ENCODE data around the gene BUD23. TPM values are rescaled to one million over a fixed set of nuclear protein-coding genes. Genes with fewer than 3 reads are reported as not detected.

Gene BUD23
- total RNA-seq, 6 experiments from 2014 or later, result 70.1 to 91.4 (median 83.4) TPM

DNA sequence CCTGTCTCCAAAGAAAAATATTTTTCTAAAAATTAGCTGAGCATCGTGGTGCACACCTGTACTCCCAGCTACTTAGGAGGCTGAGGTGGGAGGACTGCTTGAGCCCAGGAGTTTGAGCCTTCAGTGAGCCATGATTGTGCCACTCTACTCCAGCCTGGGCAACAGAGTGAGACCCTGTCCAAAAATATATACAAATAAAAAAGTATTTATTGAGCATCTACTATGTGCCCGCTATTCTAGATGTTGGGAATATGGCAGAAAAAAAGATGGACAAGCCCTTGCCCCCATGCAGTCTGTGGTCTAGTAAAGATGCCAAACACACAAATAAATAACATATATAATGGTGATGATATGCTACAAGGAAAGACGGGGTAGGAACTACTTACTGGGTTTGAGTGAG, 40.4 kb downstream of the BUD23 start:
- H3K4me1 Mint-ChIP-seq (ENCODE audit: low read depth), result peaks cover 16% of the 10 kb centered on the region
- no peaks in the 10 kb centered on the region for H3K9me3 Mint-ChIP-seq
- no peaks in the 10 kb centered on the region for H3K36me3 Mint-ChIP-seq (ENCODE audit: low read depth)
- H3K4me3 Mint-ChIP-seq, result no peak overlapping the region
- H3K27ac Mint-ChIP-seq, result no peak overlapping the region
- H3K27me3 Mint-ChIP-seq (ENCODE audit: insufficient read depth), result no peaks in the 10 kb centered on the region
- DNase-seq, result no peak
- TF ChIP-seq, protein P1, sequence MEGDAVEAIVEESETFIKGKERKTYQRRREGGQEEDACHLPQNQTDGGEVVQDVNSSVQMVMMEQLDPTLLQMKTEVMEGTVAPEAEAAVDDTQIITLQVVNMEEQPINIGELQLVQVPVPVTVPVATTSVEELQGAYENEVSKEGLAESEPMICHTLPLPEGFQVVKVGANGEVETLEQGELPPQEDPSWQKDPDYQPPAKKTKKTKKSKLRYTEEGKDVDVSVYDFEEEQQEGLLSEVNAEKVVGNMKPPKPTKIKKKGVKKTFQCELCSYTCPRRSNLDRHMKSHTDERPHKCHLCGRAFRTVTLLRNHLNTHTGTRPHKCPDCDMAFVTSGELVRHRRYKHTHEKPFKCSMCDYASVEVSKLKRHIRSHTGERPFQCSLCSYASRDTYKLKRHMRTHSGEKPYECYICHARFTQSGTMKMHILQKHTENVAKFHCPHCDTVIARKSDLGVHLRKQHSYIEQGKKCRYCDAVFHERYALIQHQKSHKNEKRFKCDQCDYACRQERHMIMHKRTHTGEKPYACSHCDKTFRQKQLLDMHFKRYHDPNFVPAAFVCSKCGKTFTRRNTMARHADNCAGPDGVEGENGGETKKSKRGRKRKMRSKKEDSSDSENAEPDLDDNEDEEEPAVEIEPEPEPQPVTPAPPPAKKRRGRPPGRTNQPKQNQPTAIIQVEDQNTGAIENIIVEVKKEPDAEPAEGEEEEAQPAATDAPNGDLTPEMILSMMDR (IDR thresholded peaks at IDR 0.05), result no peak

DNA sequence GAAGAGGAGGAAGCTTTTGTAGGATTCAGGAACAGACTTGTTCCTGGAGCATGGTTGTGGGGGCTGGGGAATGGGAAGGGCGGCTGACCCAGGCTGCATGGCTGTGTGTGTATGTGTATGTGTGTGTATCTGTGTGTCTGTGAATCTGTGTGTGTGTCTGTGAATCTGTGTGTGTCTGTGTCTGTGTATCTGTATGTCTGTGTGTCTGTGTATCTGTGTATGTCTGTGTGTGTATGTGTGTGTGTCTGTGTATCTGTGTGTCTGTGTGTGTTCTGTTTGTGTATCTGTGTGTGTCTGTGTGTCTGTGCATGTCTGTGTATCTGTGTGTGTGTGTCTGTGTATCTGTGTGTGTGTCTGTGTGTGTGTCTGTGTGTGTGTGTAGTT, 42.7 kb downstream of the BUD23 start:
- Mint-ChIP-seq H3K4me1 (ENCODE audit: low read depth) (peaks cover 11% of the 10 kb centered on the region; the same call in 1 of the 2 replicates), H3K27ac (no peak overlapping the region), H3K27me3 (ENCODE audit: insufficient read depth) (no peaks in the 10 kb centered on the region), H3K4me3 (no peak overlapping the region), H3K9me3 (no peaks in the 10 kb centered on the region), H3K36me3 (ENCODE audit: low read depth) (no peaks in the 10 kb centered on the region)
- TF ChIP-seq, protein P1 (IDR thresholded peaks at IDR 0.05), result peak; percentile 46
- DNase-seq, result no peak

DNA sequence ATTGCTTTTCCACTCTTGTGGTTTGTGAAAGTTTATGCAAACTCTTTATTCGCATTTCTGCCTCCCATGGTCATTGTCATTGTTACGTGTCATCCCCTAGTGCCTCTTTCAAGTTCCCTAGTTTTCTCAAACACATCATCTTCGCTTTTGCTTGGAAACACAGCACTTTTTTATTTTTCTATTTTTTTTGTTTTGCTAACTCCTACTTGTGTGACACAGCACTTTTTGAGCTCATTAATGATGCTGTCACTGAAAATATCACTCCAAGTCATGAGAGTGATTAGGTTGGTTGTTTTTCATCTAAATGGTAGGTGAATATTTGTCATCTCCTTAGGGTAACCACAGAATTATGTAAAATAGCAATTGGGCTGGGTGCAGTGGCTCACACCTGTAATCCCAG, 44.6 kb downstream of the BUD23 start:
- H3K27me3 Mint-ChIP-seq (ENCODE audit: insufficient read depth), result no peaks in the 10 kb centered on the region; the same call in 1 of the 2 replicates
- peaks cover 11% of the 10 kb centered on the region; the same call in 1 of the 2 replicates for H3K4me1 Mint-ChIP-seq (ENCODE audit: low read depth)
- H3K4me3 Mint-ChIP-seq, result no peak overlapping the region
- no peaks in the 10 kb centered on the region for H3K9me3 Mint-ChIP-seq
- DNase-seq, result no peak
- H3K36me3 Mint-ChIP-seq (ENCODE audit: low read depth), result no peaks in the 10 kb centered on the region
- TF ChIP-seq, protein P1 (IDR thresholded peaks at IDR 0.05), result no peak
- no peak overlapping the region for H3K27ac Mint-ChIP-seq

DNA sequence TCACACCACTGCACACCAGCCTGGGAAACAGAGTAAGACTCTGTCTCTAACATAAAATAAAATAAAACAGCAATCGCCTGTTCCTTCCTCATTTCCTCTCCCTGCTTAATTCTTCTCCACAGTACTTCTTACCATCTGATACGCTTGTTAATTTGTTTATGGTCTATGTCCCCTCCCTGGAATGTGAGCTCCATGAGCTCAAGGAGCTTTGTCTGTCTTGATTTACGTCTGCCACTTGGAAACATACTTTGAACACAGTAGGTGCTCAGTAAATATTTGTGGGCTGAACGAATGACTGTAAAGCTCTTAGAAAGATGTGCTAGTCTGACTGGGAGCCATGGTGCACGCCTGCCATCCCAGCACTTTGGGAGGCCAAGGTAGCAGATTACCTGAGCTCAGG, 45.2 kb downstream of the BUD23 start:
- H3K4me1 Mint-ChIP-seq (ENCODE audit: low read depth), result peaks cover 11% of the 10 kb centered on the region; the same call in 1 of the 2 replicates
- no peaks in the 10 kb centered on the region for H3K36me3 Mint-ChIP-seq (ENCODE audit: low read depth)
- no peaks in the 10 kb centered on the region; the same call in 1 of the 2 replicates for H3K27me3 Mint-ChIP-seq (ENCODE audit: insufficient read depth)
- H3K9me3 Mint-ChIP-seq, result no peaks in the 10 kb centered on the region
- H3K4me3 Mint-ChIP-seq, result no peak overlapping the region
- TF ChIP-seq, protein P1 (IDR thresholded peaks at IDR 0.05), result no peak
- no peak overlapping the region for H3K27ac Mint-ChIP-seq
- no peak for DNase-seq

DNA sequence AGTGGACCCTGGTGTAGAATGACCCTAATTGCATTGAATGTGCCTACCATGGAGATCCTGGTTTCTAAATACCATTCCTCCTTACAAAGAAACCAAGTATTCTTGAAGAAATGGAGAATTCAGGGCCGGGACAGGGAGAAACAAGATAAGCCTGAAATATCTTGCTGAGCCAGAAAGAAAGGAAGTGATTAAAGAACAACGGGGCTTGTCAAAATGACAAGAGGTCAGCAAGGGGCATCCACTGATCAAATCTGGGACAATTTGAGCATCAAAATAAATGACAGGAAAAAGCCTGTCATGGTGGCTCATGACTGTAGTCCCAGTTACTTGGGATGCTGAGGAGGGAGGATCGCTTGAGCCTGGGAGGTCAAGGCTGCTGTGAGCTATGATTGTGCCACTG, 47.1 kb downstream of the BUD23 start:
- no peak for DNase-seq
- Mint-ChIP-seq H3K27ac (no peak overlapping the region), H3K36me3 (ENCODE audit: low read depth) (no peaks in the 10 kb centered on the region), H3K4me3 (no peak overlapping the region), H3K9me3 (peaks cover 4% of the 10 kb centered on the region; the same call in 1 of the 2 replicates), H3K27me3 (ENCODE audit: insufficient read depth) (peaks cover 2% of the 10 kb centered on the region), H3K4me1 (ENCODE audit: low read depth) (peaks cover 19% of the 10 kb centered on the region; the same call in 1 of the 2 replicates)
- TF ChIP-seq, protein P1 (IDR thresholded peaks at IDR 0.05), result no peak

- H3K27me3 Mint-ChIP-seq (ENCODE audit: insufficient read depth), result peaks cover 2% of the 10 kb centered on the region
- H3K27ac Mint-ChIP-seq, result no peak overlapping the region
- TF ChIP-seq, protein P1 (IDR thresholded peaks at IDR 0.05), result no peak
- H3K4me3 Mint-ChIP-seq, result no peak overlapping the region
- peaks cover 4% of the 10 kb centered on the region; the same call in 1 of the 2 replicates for H3K36me3 Mint-ChIP-seq (ENCODE audit: low read depth)
- H3K4me1 Mint-ChIP-seq (ENCODE audit: low read depth), result peaks cover 19% of the 10 kb centered on the region; the same call in 1 of the 2 replicates
- DNase-seq, result no peak
- H3K9me3 Mint-ChIP-seq, result peaks cover 4% of the 10 kb centered on the region; the same call in 1 of the 2 replicates
These were observed 49.0 kb downstream of the BUD23 start for GRCh38 chr7:73732397-73732796.
